Stimulated activated CD4-positive, alpha-beta T cell treated with anti-CD3 and anti-CD28 coated beads, TNF-alpha, amount 100 ng/mL, for 48 hours (primary cell): ENCODE data around the gene MED25.
A peak's percentile ranks its signal among the peaks of the same experiment; 100 is the strongest.

Experiments used
- DNase-seq, 3 donors: peaks; one replicate each; pipeline ENCODE4 v3.0.0-alpha.2; 2020; ENCODE audit warnings: low read depth in 3 of 3

Gene MED25

DNA sequence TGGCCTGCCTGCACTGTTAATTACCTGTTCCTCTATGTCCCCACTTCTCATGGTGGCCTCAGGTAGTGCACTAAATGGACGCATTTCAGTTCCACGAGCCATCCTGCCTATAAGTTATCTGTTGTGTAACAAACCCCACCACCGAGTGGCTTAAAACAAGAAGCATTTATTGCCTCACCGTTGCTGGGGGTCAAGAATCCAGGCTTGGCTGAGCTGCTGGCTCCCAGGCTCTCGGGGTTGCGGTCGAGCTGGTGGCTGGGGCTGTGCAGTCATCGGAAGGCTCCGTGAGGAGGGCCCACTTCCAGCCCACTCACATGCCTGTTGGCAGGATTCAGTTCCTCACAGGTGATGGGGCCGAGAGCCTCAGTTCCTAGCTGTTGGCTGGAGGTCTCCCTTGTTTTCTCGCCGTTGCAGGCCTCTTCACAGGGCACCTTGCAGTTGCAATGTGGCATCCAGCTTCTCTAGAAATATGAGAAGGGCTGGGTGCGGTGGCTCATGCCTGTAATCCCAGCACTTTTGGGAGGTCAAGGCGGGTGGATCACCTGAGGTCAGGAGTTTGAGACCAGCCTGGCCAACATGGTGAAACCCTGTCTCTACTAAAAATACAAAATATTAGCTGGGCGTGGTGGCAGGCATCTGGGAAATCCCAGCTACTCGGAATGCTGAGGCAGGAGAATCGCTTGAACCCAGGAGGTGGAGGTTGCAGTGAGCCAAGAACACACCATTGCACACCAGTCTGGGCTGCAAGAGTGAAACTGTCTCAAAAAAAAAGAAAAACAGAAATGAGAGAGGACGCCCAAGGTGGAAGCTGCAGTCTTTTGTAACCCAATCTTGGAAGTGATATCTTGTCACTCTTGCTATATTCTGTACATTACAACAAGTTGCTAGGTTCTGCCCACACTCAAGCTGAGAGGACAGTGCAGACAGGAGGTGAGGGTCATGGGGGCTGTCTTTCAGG lies 26.3 kb downstream of the MED25 start:
- DNase-seq: no peak

DNA sequence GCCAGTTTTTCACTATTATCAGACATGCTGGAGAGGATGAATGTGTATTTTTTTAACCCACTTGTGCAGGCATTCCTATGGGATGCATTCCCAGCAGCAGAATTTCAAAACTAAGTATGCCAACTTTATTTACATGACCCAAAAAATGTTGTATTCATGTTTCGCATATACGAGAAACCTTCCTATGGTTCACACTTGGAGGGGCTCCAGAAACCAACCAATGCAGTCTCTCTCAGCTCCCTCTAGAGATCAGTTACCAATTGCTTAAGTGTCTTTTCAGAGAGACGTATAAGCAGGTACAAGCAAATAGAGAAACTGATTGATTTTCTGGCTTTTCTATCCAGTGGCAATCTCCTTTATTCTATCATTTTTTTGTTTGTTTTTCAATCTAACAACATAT lies 27.3 kb downstream of the MED25 start:
- DNase-seq: no peak

DNA sequence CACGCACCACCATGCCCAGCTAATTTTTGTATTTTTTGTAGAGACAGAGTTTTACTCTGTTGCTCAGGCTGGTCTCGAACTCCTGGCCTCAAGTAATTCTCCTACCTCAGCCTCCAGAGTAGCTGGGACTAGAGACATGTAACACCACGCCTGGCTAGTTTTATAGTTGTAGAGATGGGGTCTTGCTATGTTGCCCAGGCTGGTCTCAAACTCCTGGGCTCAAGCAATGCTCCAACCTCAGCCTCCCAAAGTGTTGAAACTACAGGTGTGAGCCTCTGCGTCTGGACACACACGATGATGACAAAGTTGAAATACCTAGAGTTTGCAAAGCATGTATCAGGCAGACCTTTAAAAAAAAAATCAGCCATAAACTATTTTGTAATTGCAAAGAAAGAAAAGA lies 28.3 kb downstream of the MED25 start:
- no peak for DNase-seq

DNA sequence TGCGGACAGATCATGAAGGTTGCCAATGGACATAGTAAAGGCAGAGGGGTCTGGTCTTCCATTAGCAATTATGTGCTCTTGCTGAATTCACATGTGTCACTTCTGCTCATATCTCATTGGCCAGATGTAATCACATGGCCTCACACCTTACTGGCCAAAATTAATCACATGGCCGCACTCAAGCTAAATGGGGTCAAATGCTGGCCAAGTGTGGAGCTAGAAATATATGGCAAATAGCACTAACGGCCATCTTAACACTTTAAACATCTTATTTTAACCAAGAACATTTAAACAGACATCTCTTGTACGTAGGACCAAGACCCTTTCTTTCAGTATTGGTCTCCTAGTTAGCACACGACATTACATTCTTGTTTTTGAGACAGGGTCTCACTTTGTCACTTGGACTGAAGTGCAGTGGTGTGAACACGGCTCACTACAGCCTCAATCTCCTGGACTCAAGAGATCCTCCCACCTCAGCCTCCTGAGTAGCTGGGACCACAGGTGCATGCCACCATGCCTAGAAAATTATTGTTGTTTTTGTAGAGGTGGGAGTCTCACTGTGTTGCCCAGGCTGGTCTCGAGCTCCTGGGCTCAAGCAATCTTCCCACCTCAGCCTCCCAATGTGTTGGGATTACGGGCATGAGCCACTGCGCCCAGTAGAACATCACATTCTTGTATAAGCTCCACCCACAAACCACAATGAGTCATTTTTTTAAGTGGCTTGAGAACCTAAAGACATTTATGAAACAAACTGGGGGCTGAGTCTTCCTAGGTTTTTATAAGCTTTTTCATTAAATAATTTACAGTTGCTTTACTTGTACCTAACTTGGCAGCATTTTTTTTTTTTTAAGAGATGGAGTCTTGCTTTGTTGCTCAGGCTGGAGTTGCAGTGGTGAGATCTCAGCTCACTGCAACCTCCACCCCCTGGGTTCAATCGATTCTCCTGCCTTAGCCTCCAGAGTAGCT lies 29.9 kb downstream of the MED25 start:
- no peak for DNase-seq

DNA sequence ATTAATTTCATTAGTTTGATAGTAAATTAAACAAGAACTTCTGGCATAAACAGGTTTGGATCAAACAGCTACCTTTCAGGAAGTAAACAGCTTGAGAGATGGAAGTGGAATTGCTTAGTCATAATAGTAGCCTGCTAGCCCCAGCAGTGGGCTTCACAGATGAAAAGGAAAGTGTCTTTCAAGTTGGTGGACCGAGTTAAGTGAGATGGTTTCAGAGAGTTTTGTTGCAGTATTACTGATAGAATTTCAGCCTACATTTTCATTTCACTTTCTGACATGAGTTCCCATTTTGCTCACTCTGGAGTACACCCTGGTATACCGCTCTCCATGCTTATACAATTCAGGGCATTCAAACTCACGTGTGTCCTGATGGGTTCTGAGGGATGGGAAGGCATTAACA lies 30.8 kb downstream of the MED25 start:
- no peak for DNase-seq

DNA sequence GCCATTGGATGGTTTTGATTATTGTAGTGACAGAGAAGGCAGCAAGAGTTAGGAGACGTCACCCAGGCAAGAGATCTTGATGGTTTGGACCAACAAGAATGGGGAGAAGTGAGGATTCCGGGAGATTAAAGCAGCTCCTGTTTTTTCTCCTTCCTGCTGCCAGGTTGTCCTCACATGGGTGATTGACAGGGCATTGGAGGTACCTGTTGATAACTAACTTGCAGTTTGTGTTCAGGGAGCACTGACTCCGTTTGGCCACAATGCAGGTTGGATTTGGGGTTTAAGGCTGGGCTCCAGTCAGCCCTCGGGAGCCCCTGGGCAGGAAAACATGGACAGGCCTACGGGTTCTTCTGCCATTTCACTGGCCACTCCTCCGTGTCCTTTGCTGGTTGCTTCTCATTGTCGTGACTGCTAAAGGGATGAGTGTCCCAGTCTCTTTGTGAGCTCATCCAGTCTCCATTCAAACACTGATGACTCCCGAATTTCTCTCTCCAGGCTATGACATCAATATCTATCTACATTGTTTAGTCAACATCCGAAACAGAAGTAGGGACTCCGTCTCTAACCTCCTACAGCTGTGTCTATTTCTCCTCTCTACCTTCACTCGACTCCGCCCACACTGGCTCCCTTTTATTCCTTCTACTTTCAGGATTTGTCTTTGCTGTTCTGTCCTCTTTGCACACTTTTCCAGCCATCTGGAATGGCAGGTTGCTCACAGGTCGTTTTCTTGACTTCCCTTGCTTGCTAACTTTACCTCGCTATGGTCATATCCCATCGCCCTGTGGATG lies 31.5 kb downstream of the MED25 start:
- DNase-seq: no peak

DNA sequence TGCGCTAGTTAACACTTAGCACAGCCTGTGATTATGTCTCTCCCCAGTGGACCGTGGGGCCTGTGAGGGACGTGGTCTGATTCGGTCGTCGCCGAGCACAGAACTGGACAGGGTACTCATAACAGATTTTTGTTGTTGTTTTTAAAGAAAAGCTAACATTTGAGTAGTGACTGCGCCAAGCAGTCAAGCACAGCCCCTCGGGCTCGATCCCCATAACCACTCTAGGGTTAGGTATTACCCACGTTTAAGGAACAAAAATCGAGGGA lies 32.1 kb downstream of the MED25 start:
- DNase-seq: no peak

DNA sequence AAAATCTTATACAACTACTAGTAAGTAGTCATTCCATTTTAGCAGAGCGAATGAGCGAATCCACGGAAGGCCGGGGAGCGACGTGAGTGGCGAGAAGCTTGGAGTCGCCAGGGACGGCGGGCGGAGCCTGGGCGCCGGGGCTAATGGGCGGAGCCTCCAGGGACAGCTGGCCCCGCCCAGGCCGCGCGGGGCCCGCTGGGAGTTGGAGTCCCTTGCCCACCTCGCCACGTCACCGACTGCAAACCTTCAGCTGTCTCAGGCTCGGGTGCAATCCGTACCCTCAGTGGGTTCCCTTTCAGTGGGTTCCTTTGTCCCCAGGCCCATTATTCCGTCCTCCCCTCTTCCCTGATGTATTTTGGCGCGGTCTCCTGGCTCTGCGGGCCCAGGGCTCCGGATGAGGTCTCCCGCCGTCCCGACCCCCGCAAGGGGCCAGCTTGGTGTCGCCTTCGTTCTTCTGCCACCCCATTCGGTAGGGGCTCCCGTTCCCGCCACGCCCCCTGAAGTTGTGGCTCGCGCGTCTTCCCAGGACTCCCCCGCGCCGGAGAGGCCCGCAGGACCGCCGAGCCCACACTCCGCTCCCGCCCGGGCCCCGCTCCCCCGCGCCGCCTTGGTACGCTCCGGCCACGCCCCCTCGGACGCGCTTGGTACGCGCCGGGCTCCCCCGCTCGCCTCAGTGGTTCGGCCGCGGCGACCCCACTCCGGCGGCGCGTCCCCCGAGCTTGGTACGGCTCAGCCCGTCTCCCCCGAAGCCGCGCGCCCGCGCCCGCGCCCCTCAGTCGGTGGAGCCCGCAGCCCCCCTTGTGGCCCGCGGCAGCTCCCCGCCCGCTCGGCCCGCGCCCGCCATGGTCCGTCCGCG lies 32.6 kb downstream of the MED25 start, which contains the start of gene PTOV1:
TSS of gene PTOV1 (plus strand) at position 673 of the 856 bp plus-strand sequence.
- DNase-seq: peak; percentile 77 to 88 (median 82)

DNA sequence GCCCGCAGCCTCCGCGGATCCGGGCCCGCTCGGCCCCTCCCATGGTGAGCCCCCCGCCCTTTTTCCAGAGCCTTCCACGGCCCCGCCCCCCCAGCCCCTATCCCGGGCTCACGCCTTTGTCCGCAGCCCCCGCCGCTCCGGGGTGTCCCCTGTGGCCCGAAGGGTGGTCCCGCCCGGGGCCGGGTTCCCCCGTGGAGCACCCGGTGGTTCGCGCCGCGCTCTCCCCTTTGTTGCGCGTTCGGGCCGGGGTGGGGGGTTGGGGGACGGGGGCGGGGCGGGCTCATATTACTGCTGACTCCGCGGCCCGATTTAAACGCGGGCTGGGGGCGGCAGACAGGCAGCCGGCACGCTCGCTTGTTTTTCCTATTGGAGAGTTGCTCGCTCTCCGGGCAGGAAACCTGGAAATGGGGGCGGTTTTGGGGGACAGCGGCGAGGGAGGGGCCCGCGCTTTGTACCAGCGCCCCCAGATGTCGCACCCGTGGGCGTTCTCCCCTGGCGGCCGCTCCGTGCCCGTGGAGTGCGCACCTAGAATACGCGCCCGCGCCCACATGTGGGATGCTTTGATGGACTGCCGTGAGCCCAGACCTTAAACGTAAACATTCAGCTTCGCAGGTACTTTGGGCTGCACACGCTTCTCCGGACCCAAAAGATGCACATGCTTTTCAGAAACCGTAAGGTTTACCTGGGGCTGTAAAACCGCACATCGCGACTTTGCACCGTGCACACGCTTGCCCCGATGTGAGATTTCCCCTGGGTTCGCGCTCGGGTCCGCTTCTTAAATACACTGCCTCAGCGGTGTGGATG lies 33.6 kb downstream of the MED25 start:
- no peak for DNase-seq

DNA sequence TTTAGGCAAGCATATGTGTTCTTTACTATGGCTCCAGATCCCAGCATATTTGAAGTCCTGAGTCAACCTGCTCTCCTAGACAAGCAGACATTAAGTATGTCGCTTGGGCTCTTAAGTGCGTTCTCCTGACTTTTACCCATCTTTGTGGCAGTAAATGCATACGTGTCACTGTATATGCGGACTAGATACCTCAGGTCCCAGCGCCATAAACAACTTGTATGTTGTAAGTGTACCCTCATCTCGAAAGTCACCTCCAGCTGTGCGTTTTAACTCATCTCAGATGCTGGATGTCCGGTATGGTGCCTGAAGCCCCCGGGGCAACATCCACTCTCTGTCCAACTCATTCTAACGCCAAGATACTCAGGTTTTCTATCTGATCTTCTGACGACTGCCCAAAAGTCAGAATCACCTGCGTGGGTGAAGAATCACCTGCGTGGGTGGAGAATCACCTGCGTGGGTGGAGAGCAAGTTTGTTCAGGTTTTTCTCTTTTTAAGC lies 34.6 kb downstream of the MED25 start:
- no peak for DNase-seq

DNA sequence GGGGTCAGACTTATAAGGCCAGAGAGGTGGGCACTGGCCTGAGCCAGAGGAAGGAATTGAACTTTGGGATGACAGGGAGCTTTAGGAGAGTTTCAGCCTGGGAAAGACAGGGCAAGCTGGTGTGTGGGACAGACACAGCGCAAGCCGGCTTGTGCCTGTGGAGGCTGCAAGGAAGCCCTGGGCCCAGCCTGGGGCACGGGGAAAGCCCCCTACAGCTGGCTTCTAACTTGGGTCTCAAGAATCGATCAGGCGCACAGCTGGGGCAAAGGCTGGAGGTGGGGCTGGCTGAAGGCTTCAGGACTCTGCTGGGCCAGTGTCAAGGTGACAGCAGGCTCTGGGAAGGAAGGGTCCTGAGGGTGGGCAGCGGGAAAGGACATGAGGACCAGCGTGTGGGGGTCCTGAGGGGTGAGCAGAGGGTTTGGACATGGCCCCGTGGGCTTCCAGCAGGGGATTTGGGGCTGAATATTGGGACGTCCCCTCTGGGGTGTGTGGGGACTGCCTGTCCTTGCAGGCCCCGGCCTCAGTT lies 35.8 kb downstream of the MED25 start:
- DNase-seq: no peak

DNA sequence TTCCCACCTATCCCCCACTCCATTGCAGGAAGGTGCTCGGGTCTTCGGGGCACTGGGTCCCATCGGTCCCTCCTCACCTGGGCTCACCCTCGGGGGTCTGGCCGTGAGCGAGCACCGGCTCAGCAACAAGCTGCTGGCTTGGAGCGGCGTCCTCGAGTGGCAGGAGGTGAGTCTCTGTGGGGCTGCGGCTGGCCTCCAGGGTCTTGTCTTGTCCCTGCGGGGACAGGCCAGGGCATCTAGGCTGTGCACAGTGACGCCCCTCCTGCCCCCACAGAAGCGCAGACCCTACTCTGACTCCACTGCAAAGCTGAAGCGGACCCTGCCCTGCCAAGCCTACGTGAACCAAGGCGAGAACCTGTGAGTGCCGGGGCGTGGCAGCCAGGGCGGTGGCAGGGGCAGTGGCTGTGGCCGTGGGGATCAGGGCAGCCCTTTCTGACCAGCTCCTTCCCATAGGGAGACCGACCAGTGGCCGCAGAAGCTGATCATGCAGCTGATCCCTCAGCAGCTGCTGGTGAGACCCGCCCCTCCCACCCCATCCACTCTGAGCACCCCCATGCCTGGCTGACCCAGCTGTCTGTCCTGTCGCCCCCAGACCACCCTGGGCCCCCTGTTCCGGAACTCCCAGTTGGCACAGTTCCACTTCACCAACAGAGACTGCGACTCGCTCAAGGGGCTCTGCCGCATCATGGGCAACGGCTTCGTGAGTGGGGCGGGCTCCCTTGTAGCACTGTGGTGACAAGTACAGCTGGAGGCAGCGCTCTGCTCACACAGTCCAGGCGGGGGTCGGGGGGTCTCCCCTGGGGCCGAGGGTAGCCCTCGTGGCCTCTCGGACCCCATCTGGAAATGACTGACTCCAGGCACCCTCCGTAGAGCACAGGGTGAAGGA lies 36.5 kb downstream of the MED25 start:
- no peak for DNase-seq

DNA sequence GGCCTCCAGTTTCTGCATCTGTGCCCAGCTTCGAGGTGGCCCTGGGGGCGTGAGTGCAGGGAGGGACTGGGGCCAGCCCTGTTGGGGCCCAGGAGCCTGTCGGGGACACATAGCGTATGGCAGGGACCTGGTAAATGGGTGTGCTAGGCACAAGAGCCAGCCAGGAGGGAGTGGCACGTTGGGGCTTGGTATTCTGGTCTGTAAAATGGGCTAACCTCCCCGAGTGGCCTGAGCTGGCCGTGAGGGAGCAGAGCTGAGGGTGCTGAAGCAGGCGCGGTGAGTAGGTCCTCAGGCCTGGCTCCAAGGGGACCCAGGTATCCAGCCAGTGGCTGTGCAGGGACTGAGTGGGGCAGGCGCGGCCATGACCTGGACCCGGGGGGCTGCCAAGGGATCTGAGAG lies 37.2 kb downstream of the MED25 start:
- no peak for DNase-seq

DNA sequence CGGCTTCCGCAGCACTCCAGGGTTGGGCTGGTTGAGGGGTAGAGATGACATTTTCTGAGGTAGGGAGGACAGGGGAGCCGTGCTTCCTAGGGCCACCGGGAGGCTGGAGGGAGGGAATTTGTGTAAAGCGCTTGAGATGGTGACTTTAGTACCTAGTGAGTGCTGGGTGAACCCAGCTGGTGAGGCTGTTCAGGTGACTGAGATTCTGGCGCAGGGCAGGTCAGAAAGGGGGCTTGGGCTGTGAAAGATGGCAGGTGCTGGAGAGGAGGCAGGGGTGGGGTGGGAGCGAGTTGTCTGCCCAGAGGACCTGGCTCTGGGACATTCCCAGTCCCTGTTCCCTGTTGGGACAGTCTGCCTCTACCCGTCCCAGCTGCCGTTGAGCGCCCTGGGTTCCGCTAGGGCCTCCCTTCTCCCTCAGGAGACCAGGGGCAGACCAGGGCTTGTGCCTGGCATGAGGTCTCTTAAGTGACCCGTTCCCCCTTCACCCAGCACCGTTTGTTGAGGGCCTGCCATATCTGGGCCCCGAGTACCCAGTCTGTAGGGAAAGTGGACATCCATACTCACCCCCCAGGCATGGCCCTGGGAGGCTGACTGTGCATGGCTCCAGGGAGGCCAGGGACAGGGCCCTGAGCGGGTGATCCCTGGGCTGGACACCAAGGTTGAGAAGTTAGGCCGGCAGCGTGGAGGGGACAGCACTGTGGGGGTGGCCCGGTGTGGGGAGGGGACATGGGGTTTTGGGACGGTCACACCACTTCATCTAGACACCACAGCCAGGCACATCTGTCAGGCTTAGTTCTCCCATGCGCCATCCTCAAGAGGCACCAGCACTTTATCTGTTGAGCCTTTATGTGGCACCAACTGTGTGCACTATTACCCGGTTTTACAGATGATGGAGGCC lies 37.8 kb downstream of the MED25 start:
- DNase-seq: no peak

DNA sequence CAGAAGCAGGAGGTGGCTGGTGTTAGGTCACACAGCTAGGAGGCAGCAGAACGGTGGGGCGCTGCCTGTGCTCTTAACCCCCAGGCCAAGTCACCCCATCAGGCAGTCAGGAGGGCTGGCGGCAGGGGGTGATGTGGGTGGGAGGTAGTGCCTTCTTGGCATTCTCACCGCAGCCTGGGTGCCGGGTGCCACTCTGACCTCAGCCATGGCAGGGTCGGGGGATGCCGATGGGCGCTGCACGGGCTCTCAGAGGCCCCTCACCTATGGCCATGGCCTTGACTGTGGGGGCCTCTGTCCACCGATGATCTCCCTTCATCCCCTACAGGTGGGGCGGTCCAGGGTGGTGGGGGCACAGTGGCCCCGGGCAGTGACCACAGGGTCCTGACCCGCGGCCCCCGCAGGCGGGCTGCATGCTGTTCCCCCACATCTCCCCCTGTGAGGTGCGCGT lies 38.5 kb downstream of the MED25 start:
- DNase-seq: no peak

DNA sequence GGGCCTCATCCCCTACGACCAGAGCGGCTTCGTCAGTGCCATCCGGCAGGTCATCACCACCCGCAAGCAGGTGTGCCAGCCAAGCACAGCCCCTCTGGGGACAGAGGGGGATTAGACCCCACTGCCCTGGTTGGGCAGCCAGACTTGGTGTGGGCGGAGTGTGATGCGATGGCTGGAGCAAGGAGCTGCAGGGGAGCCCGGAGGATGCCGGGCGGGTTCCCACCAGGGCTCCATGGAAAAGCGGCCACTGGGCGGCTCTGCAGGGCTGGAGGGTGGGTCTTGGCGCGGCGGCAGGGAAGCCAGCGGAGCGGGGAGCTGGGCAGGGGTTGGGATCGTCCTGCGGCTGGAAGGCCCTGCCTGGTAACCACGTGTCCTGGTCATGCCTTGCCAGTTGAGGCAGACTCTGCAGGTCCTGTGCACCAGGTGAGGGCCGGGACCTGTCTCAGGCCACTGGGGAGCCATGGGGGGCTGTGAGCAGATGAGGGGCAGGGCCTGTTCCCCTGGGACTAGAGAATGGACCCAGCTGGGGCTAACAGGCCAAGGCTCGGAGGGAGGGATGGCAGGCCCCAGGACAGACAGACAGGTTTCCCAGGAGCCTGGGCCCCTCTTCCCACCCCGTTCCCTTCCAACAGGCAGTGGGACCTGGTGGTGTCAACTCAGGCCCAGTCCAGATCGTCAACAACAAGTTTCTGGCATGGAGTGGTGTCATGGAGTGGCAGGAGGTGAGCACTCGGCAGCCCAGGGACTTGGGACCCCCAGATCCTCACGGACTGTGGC lies 39.2 kb downstream of the MED25 start:
- DNase-seq: no peak

DNA sequence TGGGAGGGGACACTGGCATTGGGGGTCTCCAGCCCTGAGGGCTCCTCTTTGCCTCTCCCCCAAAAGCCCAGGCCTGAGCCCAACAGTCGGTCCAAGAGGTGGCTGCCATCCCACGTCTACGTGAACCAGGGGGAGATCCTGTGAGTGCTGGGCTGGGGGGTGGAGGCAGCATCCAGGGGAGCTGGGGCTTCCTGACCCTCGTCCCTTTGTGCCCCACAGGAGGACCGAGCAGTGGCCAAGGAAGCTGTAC lies 39.7 kb downstream of the MED25 start:
- DNase-seq: no peak
